B cell (primary cell): ENCODE results near the gene CYB5A.

Experiments used
- CTCF ChIP-seq: fragments of 200-600 bp; IDR thresholded peaks from one replicate; pipeline ENCODE4 v1.8.0; 2022; ENCODE audit warnings: antibody characterized with exemption, mild to moderate bottlenecking
- EZH2 ChIP-seq: IDR thresholded peaks from 2 replicates; pipeline ENCODE4 v1.6.1; 2012; ENCODE audit warnings: borderline replicate concordance, low read depth, mild to moderate bottlenecking, moderate library complexity, low read length; ENCODE audit not compliant: insufficient read depth, poor library complexity, severe bottlenecking

GRCh38 chr18:74261053-74261713, 30.6 kb downstream of the CYB5A start:
- TF ChIP-seq CTCF (no peak), EZH2 (no peak)
